ENCODE results near the gene MYORG. TPM values are rescaled to one million over a fixed set of nuclear protein-coding genes. Genes with fewer than 3 reads are reported as not detected.

MYORG gene
- total RNA-seq, 2 donors from 2014 or later = 1.1 to 4.6 TPM

DNA sequence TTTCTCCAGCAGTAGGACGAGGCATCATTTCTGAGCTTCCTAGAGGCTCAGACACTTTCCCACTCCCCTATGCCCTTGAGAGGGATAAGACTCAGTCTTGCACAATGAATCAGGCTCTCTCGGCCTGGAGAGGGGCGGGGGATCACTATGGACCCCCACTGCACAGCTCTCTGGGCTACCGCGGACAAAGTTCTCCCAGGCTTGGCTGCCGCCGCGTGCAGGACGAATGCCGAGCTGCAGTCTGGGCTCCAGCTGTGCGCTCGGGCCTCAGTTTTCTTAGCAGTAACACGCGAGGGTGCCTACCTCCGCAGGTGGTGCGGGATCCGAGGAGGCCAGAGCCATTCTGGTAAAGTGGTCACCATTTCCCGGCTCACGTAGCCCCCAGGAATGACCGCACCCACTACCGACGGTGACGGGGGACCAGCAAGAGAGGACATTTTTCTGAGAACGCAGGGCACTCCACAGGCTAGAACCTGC is 3.4 kb upstream of the MYORG start:
- H3K4me3 Mint-ChIP-seq = peak overlapping the region; percentile 78
- peaks cover 35 to 38% of the 10 kb centered on the region in 2 donors for H3K4me1 Mint-ChIP-seq (ENCODE audit: low read depth in 2 of 2)
- peaks cover 0 to 6% of the 10 kb centered on the region in 2 donors for H3K27me3 Mint-ChIP-seq
- ATAC-seq (no peak), DNase-seq (ENCODE audit: low spot score) (no peak)
- no peaks in the 10 kb centered on the region for H3K36me3 Mint-ChIP-seq
- peak overlapping the region in 1 of 2 donors; percentile 2 for H3K27ac Mint-ChIP-seq
- H3K9me3 Mint-ChIP-seq = no peaks in the 10 kb centered on the region

GRCh38 chr9:34379334-34380033 is 2.8 kb upstream of the MYORG start:
- peak; percentile 90 for DNase-seq (ENCODE audit: low spot score)
- H3K4me3 Mint-ChIP-seq = peak overlapping the region; percentile 78
- ATAC-seq = peak; percentile 50 to 55
- peaks cover 35 to 38% of the 10 kb centered on the region in 2 donors for H3K4me1 Mint-ChIP-seq (ENCODE audit: low read depth in 2 of 2)
- no peaks in the 10 kb centered on the region for H3K9me3 Mint-ChIP-seq
- H3K27ac Mint-ChIP-seq = peak overlapping the region in 1 of 2 donors; percentile 2
- H3K27me3 Mint-ChIP-seq = peaks cover 0 to 6% of the 10 kb centered on the region in 2 donors
- H3K36me3 Mint-ChIP-seq = no peaks in the 10 kb centered on the region

DNA sequence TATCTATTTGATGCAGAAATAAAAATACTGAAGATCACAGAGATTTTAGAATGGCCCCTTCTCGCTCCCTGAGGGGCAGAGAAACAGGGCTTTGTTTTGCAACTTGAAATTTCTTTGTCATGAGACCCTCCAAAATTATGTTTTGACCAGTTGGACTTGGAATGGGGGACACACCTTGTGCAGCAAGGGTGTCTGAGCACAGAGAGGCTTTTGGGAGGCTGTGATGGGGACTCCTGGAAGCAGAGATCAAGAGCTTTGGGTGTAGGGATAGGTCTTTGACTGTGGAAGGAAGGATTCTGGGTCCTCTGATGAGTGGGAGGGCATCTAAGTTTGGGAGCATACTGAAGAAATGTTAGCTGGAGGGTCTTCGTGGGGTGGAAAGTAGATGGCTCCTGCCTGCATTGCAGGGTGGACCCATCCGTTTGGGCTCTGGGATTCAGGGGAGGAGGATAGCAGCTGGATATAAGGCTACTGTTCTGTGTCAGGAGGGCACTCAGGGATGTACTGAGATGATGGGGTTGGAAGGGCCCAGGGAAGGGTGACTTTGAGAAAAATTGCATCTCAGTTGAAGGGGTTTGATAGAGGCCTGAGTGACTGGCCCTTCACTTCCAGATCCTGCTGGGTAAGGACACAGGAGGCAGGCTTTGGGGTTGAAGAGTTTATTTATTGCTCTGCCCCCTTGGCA is 1.8 kb upstream of the MYORG start:
- DNase-seq (ENCODE audit: low spot score) (no peak), ATAC-seq (no peak)
- Mint-ChIP-seq H3K9me3 (no peaks in the 10 kb centered on the region), H3K27me3 (peaks cover 0 to 2% of the 10 kb centered on the region in 2 donors), H3K4me3 (peak overlapping the region; percentile 90), H3K4me1 (ENCODE audit: low read depth in 2 of 2) (peaks cover 35 to 38% of the 10 kb centered on the region in 2 donors), H3K36me3 (no peaks in the 10 kb centered on the region), H3K27ac (peak overlapping the region in 1 of 2 donors; percentile 16)

GRCh38 chr9:34377404-34377746 is 677 bp upstream of the MYORG start:
- Mint-ChIP-seq H3K27me3 (no peaks in the 10 kb centered on the region), H3K36me3 (no peaks in the 10 kb centered on the region), H3K27ac (peak overlapping the region in 1 of 2 donors; percentile 71), H3K9me3 (no peaks in the 10 kb centered on the region), H3K4me3 (peak overlapping the region; percentile 90), H3K4me1 (ENCODE audit: low read depth in 2 of 2) (peaks cover 35 to 38% of the 10 kb centered on the region in 2 donors)
- ATAC-seq (no peak), DNase-seq (ENCODE audit: low spot score) (no peak)

DNA sequence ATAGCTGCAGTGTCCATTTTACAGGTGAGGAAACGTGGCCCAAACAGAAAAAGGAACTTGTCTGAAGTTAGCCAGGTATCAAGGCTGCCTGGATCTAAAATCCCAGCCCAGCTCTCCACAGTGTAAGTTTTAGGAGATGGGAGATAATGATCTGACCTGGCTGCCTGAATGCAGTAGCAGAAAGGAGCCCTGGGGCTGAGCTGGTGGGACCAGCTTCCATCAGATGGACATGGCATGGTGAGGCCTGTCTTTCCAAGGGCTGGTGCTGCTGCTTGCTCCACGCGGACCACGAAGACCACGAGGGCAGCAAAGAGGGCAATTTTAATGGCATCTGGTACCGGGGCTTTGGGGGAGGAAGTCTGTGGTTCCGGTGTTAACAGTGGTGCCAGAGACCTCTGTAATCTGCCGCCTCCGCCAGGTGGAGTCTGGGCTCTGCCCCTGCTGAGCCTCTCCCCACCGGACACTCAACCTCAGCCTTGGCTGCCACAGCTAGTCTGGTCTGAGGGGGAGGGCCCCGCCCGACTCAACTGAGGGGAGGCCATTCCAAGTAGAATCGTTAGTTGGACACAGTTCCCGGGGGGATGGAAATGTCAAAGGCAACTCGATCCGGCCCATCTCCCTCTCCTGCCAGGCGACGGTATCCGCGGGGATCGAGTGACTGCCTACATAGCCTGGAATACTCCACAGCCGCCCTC is 650 bp downstream of the MYORG start:
- no peaks in the 10 kb centered on the region for H3K27me3 Mint-ChIP-seq
- H3K4me1 Mint-ChIP-seq (ENCODE audit: low read depth in 2 of 2) = peaks cover 32 to 34% of the 10 kb centered on the region in 2 donors
- H3K4me3 Mint-ChIP-seq = peak overlapping the region; percentile 90
- DNase-seq (ENCODE audit: low spot score) (no peak), ATAC-seq (peak in 1 of 2 donors; percentile 39)
- H3K27ac Mint-ChIP-seq = peak overlapping the region in 1 of 2 donors; percentile 53
- no peaks in the 10 kb centered on the region for H3K9me3 Mint-ChIP-seq
- H3K36me3 Mint-ChIP-seq = no peaks in the 10 kb centered on the region

DNA sequence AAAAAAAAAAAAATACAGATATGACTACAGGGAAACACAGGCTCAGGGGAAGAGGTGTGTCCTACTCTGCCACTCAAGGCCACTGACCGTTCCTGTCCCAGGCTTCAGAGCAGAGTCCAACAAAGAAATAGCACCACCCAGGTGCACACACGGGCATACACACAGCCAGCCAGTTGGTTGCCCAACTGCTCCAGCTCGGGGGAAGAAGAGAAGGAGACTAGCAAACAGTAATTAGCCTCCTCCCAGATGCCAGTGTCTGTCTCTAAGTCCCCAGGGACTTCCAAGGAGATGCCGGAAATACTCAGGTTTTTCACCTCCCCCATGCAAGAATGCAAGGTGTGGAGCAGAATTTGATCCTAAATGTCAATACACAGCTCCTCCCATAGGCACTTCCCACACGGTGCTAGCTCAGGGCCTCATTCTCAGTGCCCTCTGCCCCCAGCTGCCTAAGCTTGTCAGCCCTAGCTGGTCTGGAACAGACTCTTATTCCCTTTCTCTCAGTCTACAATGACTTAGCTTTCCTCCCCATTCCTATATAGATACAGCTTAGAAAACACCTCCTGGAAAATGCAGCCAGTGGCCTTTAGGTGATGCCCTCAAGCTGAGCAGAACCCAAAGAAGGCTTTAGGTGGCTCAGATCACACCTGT is 1.7 kb downstream of the MYORG start:
- Mint-ChIP-seq H3K36me3 (no peaks in the 10 kb centered on the region), H3K27ac (no peak overlapping the region), H3K9me3 (no peaks in the 10 kb centered on the region), H3K27me3 (no peaks in the 10 kb centered on the region), H3K4me3 (peak overlapping the region; percentile 90), H3K4me1 (ENCODE audit: low read depth in 2 of 2) (peaks cover 25 to 29% of the 10 kb centered on the region in 2 donors)
- ATAC-seq = no peak
- no peak for DNase-seq (ENCODE audit: low spot score)

DNA sequence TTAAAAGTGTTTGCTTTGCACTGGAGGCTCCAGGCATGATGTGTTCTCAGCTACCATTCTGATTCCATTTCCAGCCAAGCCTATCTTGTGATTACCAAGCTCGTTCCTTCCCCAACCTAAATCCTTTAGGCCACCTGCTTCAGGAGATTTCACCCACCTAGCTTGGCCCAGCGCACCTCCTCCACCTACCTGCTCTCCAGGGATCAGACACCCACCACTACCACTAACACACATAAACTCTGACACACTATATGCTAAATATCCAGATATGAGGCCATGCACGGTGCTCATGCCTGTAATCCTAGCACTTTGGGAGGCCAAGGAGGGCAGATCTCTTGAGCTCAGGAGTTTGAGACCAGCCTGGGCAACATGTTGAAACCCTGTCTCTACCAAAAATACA is 2.4 kb downstream of the MYORG start:
- no peak overlapping the region for H3K27ac Mint-ChIP-seq

GRCh38 chr9:34373749-34374148 is 2.9 kb downstream of the MYORG start:
- ATAC-seq = no peak
- Mint-ChIP-seq H3K4me1 (ENCODE audit: low read depth in 2 of 2) (peaks cover 14 to 22% of the 10 kb centered on the region in 2 donors), H3K9me3 (no peaks in the 10 kb centered on the region), H3K27ac (no peak overlapping the region), H3K36me3 (no peaks in the 10 kb centered on the region), H3K4me3 (no peak overlapping the region), H3K27me3 (no peaks in the 10 kb centered on the region)
- no peak for DNase-seq (ENCODE audit: low spot score)

More for the DNA sequence above, 2.4 kb downstream of the MYORG start:
- Mint-ChIP-seq H3K27me3 (no peaks in the 10 kb centered on the region), H3K4me1 (ENCODE audit: low read depth in 2 of 2) (peaks cover 18 to 25% of the 10 kb centered on the region in 2 donors), H3K4me3 (no peak overlapping the region), H3K36me3 (no peaks in the 10 kb centered on the region), H3K9me3 (no peaks in the 10 kb centered on the region)
- ATAC-seq = no peak
- no peak for DNase-seq (ENCODE audit: low spot score)

- no peak overlapping the region for H3K4me3 Mint-ChIP-seq
- no peaks in the 10 kb centered on the region for H3K9me3 Mint-ChIP-seq
- H3K27ac Mint-ChIP-seq = no peak overlapping the region
- H3K27me3 Mint-ChIP-seq = no peaks in the 10 kb centered on the region
- no peaks in the 10 kb centered on the region for H3K36me3 Mint-ChIP-seq
- H3K4me1 Mint-ChIP-seq (ENCODE audit: low read depth in 2 of 2) = peaks cover 9 to 18% of the 10 kb centered on the region in 2 donors
- DNase-seq (ENCODE audit: low spot score) = no peak
- ATAC-seq = no peak
These were observed 4.2 kb downstream of the MYORG start for GRCh38 chr9:34372467-34373011.

GRCh38 chr9:34371886-34372466 is 4.7 kb downstream of the MYORG start:
- no peak for DNase-seq (ENCODE audit: low spot score)
- no peaks in the 10 kb centered on the region for H3K27me3 Mint-ChIP-seq
- H3K4me3 Mint-ChIP-seq = no peak overlapping the region
- H3K36me3 Mint-ChIP-seq = no peaks in the 10 kb centered on the region
- H3K27ac Mint-ChIP-seq = no peak overlapping the region
- ATAC-seq = no peak
- no peaks in the 10 kb centered on the region for H3K9me3 Mint-ChIP-seq
- peaks cover 9 to 18% of the 10 kb centered on the region in 2 donors for H3K4me1 Mint-ChIP-seq (ENCODE audit: low read depth in 2 of 2)

DNA sequence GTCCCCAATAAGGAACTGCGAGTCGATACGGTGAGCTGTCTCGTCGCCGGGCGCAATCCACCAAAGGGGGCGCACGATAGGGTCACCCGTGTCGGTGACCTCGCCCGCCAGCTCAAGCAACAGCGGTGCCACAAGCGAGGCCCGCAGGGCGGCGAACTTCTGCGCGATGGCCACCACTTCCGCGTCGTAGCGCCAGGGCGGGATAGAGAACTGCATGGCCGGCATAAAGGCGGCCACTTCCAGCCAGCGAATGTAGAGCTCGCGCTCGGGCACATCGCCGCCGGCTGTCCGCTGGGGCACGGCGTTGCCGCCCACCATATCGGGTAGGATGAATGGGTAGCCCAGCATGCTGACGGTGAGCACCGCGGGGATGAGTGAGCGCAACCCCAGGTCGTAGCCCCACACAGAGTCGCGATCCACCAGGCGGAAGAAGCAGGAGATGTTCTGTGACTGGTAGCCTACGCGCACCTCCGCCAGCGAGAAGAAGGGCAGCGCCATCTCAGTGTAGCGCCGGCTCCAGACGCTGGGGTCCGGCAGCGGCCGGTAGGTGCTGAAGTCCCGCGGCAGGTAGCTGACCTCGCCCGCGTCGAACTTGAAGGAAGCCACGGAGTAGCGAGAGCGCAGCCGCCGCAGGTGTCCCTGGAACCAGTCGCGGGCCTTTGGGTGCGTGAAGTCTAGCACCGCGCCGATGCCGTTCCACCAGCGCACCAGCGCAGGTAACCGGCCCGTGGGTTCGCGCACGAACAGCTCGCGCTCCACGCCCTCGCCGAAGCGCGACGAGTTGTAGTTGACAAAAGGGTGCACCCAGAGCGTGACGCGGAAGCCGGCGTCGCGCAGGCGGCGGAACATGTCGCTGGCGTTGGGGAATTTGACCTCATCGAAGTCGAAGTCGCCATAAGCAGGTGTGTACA is 5.5 kb downstream of the MYORG start:
- peak overlapping the region; percentile 10 for H3K4me3 Mint-ChIP-seq
- H3K9me3 Mint-ChIP-seq = no peaks in the 10 kb centered on the region
- peak; percentile 34 to 45 for ATAC-seq
- DNase-seq (ENCODE audit: low spot score) = no peak
- H3K36me3 Mint-ChIP-seq = no peaks in the 10 kb centered on the region
- H3K27ac Mint-ChIP-seq = no peak overlapping the region
- peaks cover 7 to 16% of the 10 kb centered on the region in 2 donors for H3K4me1 Mint-ChIP-seq (ENCODE audit: low read depth in 2 of 2)
- no peaks in the 10 kb centered on the region for H3K27me3 Mint-ChIP-seq

DNA sequence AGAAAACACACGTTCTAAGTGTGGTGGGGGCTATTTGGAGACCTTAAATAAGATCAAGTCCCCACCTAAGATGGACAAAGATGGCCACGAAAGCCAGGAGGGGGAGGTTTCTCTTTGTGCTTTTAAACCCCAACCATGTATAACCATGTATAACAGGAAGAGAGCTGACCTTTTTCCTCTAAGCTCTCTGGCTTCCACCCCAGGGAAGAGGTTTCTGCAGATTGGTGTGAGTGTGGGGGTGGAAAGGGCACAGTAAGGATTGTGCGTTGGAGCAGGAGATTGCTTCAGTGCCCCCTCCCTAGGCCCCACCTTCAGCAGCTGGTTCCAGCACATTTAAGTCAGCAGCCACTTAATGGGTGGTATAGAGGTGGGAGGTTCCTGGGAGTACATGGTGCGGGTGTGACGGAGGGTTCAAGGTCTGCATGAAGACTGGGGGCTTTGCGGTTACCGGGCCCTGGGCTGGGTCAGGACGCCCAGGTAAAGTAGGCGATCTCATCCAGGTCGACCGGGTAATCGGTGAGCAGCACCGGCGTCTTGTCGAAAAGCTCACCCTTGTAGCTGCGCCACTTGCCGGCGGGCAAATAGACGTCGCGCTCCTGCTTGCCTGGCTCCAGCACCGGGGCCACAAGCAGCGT is 6.2 kb downstream of the MYORG start:
- no peaks in the 10 kb centered on the region for H3K9me3 Mint-ChIP-seq
- H3K36me3 Mint-ChIP-seq = no peaks in the 10 kb centered on the region
- DNase-seq (ENCODE audit: low spot score) = no peak
- ATAC-seq = no peak
- H3K27me3 Mint-ChIP-seq = no peaks in the 10 kb centered on the region
- H3K4me1 Mint-ChIP-seq (ENCODE audit: low read depth in 2 of 2) = peaks cover 0 to 10% of the 10 kb centered on the region in 2 donors
- H3K27ac Mint-ChIP-seq = no peak overlapping the region
- no peak overlapping the region for H3K4me3 Mint-ChIP-seq

All from natural killer cell treated with Interleukin-12 subunit alpha and Interleukin-12 subunit beta and Interleukin-15 and Interleukin-18, amount 100 ng/mL, for 72 hours (primary cell).